HEK293 (cell line): ENCODE measurements around the gene ADH4.

Experiments
- ZNF146 ChIP-seq: fragments of 450-650 bp; formaldehyde crosslinking; IDR thresholded peaks from 2 replicates; pipeline ENCODE4 v1.5.1; 2016; ENCODE audit warnings: missing biosample characterization, missing genetic modification characterization
- ZNF274 ChIP-seq, 2 experiments: fragments of 200-500 bp in 1 of 2; fragments of 450-650 bp in 1 of 2; sonication (Bioruptor generic) in 1 of 2; formaldehyde crosslinking in 1 of 2; IDR thresholded peaks; 2 replicates each; pipeline versions ENCODE4 v1.5.1 to v1.6.1; 2014 to 2016; ENCODE audit warnings: borderline replicate concordance in 1 of 2, inconsistent platforms in 1 of 2, low read length in 1 of 2, missing biosample characterization in 1 of 2, missing genetic modification characterization in 1 of 2
- ZNF629 ChIP-seq: fragments of 450-650 bp; formaldehyde crosslinking; IDR thresholded peaks from 2 replicates; pipeline ENCODE4 v1.5.1; 2017; ENCODE audit warnings: missing biosample characterization, missing genetic modification characterization
- TF ChIP-seq, protein P1 (sequence below): fragments of 450-650 bp; formaldehyde crosslinking; IDR thresholded peaks from 2 replicates; pipeline ENCODE4 v1.5.1; 2016; ENCODE audit warnings: missing biosample characterization, missing genetic modification characterization

DNA sequence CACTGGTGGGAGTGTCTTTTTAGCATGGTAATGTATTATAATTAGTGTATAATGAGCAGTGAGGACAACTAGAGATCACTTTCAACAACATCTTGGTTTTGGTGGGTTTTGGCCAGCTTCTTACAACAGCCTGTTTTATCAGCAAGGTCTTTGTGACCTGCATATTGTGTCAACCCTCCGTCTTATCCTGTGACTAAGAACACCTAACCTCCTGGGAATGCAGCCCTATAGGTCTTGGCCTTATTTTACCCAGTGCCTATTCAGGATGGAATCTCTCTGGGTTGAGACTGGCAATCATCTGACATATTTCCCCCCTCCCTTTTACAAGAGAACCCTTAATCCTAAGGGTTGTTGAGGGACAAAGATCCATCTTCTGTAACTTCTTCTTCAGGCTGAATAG, 21.9 kb upstream of the ADH4 start:
- TF ChIP-seq ZNF274 (IDR thresholded peaks at IDR 0.05; ENCODE audit: low read length) (no peak), ZNF274 (tag by site-specific recombination; IDR thresholded peaks at IDR 0.05; ENCODE audit: borderline replicate concordance) (no peak), ZNF629 (tag by site-specific recombination) (no peak), ZNF146 (tag by site-specific recombination) (no peak)
- TF ChIP-seq, protein P1, sequence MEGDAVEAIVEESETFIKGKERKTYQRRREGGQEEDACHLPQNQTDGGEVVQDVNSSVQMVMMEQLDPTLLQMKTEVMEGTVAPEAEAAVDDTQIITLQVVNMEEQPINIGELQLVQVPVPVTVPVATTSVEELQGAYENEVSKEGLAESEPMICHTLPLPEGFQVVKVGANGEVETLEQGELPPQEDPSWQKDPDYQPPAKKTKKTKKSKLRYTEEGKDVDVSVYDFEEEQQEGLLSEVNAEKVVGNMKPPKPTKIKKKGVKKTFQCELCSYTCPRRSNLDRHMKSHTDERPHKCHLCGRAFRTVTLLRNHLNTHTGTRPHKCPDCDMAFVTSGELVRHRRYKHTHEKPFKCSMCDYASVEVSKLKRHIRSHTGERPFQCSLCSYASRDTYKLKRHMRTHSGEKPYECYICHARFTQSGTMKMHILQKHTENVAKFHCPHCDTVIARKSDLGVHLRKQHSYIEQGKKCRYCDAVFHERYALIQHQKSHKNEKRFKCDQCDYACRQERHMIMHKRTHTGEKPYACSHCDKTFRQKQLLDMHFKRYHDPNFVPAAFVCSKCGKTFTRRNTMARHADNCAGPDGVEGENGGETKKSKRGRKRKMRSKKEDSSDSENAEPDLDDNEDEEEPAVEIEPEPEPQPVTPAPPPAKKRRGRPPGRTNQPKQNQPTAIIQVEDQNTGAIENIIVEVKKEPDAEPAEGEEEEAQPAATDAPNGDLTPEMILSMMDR (tag by site-specific recombination), result no peak
